ENCODE data around the gene FRAS1.

FRAS1 gene

DNA sequence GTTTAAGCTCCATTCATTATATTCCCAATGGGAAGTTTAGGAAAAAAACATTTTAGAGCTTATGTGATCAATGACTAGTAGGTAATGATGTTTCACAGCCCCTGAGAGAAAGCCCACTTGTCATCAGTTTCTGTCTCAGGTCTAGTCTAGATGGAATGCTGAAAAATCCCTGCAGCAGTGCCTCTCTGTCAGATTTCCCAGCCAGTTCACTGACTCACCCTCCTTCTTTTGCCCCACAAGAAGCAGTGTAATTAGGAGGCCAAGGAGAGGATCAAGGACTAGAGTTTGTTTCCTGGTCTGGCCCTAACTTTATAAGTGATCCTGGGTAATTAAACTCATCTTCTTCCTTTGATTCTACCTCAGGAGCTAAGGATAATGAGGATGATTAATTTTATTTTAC, 375.8 kb downstream of the FRAS1 start:
- TF ChIP-seq POLR2A (IDR thresholded peaks at IDR 0.05; ENCODE audit: low read depth, low read length) (no peak), PAX5 (IDR thresholded peaks at IDR 0.05; ENCODE audit: insufficient read depth, low read length, severe bottlenecking) (no peak), POU2F2 (IDR thresholded peaks at IDR 0.05; ENCODE audit: low read depth, low read length) (no peak), POLR2AphosphoS5 (IDR thresholded peaks at IDR 0.05; ENCODE audit: low read depth, low read length) (no peak), TAF1 (IDR thresholded peaks at IDR 0.05; ENCODE audit: low read depth, low read length) (no peak), SPI1 (IDR thresholded peaks at IDR 0.05; ENCODE audit: low read depth, low read length) (no peak)
- FAIRE-seq (no peak), DNase-seq (ENCODE audit: insufficient read length, low spot score) (no peak)

DNA sequence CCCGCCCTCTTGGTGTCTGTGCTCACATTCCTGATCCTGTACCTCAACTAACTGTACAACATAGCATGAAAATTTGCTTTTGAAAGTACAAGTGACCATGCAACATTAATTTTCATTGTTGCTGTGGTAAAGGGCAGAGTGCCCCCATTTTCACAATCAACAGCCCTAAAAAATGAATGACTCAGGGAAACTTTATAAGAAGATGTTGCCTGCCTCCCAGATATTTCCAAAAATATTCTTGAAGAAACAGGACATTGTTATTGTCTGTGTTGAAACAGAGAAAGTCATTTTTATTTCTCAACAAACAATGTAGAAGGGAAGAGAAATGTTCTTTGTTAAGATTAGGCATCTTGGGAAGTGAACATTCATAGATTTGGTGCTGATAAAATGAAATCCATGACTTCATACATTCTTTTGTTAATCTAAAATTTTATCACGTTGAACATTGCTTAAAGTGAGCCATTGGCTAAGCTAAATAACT, 380.5 kb downstream of the FRAS1 start:
- TF ChIP-seq PAX5 (IDR thresholded peaks at IDR 0.05; ENCODE audit: insufficient read depth, low read length, severe bottlenecking): no peak
- TF ChIP-seq POLR2AphosphoS5 (IDR thresholded peaks at IDR 0.05; ENCODE audit: low read depth, low read length): no peak
- no peak for TF ChIP-seq SPI1 (IDR thresholded peaks at IDR 0.05; ENCODE audit: low read depth, low read length)
- no peak for TF ChIP-seq TAF1 (IDR thresholded peaks at IDR 0.05; ENCODE audit: low read depth, low read length)
- no peak for TF ChIP-seq POLR2A (IDR thresholded peaks at IDR 0.05; ENCODE audit: low read depth, low read length)
- no peak for TF ChIP-seq POU2F2 (IDR thresholded peaks at IDR 0.05; ENCODE audit: low read depth, low read length)
- DNase-seq (ENCODE audit: insufficient read length, low spot score) (no peak), FAIRE-seq (no peak)

DNA sequence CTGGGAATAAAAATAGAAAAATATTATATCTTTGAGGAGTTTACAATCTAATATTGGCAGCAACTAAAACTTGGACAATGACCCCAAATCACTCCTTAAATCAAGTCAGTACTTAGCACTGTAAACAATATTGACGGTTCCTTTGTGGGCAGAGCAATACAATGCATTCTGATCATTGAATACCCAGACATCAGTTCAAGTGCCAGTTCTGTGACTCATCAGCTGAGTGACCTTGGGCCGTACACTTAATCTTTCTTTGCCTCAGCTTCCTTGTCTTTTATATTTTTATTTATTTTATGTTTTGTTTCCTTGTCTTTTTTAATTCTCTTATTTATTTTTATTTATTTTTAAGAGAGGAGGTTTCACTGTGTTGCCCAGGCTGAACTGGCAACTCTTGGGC, 382.2 kb downstream of the FRAS1 start:
- DNase-seq (ENCODE audit: insufficient read length, low spot score): no peak
- FAIRE-seq: no peak
- TF ChIP-seq PAX5 (IDR thresholded peaks at IDR 0.05; ENCODE audit: insufficient read depth, low read length, severe bottlenecking): no peak
- no peak for TF ChIP-seq POLR2A (IDR thresholded peaks at IDR 0.05; ENCODE audit: low read depth, low read length)

DNA sequence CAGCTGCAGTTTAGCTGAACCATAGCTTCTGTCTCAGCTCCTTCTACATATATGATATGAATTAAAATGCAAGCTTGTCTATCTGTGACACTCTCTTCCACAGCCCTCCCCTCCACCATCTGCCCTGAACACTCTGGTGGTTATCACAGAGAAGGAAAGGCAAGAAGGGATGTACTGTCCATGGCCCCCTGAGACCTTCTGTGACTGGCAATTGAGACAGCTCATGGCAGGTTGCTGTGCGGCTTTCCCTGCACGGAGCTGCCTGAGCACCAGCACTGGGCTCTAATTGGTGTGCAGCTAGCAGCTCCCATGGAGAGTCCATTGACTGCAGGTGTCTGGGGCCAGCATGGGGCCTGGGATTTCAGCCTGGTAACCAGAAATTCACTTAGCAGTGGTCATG, 384.6 kb downstream of the FRAS1 start:
- no peak for TF ChIP-seq POLR2AphosphoS5 (IDR thresholded peaks at IDR 0.05; ENCODE audit: low read depth, low read length)
- no peak for TF ChIP-seq POU2F2 (IDR thresholded peaks at IDR 0.05; ENCODE audit: low read depth, low read length)
- TF ChIP-seq SPI1 (IDR thresholded peaks at IDR 0.05; ENCODE audit: low read depth, low read length): no peak
- no peak for TF ChIP-seq POLR2A (IDR thresholded peaks at IDR 0.05; ENCODE audit: low read depth, low read length)
- TF ChIP-seq PAX5 (IDR thresholded peaks at IDR 0.05; ENCODE audit: insufficient read depth, low read length, severe bottlenecking): no peak
- no peak for TF ChIP-seq TAF1 (IDR thresholded peaks at IDR 0.05; ENCODE audit: low read depth, low read length)
- FAIRE-seq (no peak), DNase-seq (ENCODE audit: insufficient read length, low spot score) (no peak)

DNA sequence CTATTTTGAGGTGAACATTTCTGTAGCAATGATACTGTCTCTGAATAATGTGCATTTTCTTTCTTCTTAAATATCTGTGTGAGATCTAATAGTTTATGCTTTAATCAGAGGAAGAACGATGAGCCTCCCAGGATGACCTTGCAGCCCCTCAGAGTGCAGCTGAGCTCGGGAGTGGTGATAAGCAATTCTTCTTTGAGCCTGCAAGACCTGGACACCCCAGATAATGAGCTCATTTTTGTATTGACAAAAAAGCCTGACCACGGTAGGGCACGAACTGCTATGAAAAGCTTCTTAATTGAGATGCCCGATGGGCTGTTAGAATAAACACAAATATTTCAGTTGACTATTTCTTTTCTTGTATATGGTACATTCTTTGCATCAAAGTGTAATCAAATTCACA, 389.5 kb downstream of the FRAS1 start:
- DNase-seq (ENCODE audit: insufficient read length, low spot score) (no peak), FAIRE-seq (no peak)
- TF ChIP-seq SPI1 (IDR thresholded peaks at IDR 0.05; ENCODE audit: low read depth, low read length) (no peak), POU2F2 (IDR thresholded peaks at IDR 0.05; ENCODE audit: low read depth, low read length) (no peak), PAX5 (IDR thresholded peaks at IDR 0.05; ENCODE audit: insufficient read depth, low read length, severe bottlenecking) (no peak), TAF1 (IDR thresholded peaks at IDR 0.05; ENCODE audit: low read depth, low read length) (no peak), POLR2AphosphoS5 (IDR thresholded peaks at IDR 0.05; ENCODE audit: low read depth, low read length) (no peak), POLR2A (IDR thresholded peaks at IDR 0.05; ENCODE audit: low read depth, low read length) (no peak)

DNA sequence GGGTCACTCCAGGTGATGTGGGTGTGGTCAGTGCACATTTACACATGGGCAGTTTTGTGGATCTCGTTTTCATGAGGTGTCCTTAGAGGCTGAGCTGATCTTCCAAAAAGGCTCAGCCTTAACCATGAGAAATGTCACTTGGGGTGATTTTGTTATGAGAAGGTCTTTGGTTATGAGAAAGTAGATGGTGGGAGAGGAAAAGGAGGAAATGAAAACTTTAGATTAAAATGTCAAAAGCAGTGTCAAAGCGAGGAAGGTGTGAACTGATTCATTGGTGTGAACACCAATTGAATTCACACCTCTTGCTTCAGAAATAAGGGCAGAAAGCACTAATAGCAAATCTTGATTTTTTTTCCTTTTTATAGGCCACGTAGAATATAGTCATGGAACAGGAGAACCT, 394.3 kb downstream of the FRAS1 start:
- FAIRE-seq (no peak), DNase-seq (ENCODE audit: insufficient read length, low spot score) (no peak)
- TF ChIP-seq SPI1 (IDR thresholded peaks at IDR 0.05; ENCODE audit: low read depth, low read length) (no peak), TAF1 (IDR thresholded peaks at IDR 0.05; ENCODE audit: low read depth, low read length) (no peak), PAX5 (IDR thresholded peaks at IDR 0.05; ENCODE audit: insufficient read depth, low read length, severe bottlenecking) (no peak), POLR2AphosphoS5 (IDR thresholded peaks at IDR 0.05; ENCODE audit: low read depth, low read length) (no peak), POLR2A (IDR thresholded peaks at IDR 0.05; ENCODE audit: low read depth, low read length) (no peak), POU2F2 (IDR thresholded peaks at IDR 0.05; ENCODE audit: low read depth, low read length) (no peak)

DNA sequence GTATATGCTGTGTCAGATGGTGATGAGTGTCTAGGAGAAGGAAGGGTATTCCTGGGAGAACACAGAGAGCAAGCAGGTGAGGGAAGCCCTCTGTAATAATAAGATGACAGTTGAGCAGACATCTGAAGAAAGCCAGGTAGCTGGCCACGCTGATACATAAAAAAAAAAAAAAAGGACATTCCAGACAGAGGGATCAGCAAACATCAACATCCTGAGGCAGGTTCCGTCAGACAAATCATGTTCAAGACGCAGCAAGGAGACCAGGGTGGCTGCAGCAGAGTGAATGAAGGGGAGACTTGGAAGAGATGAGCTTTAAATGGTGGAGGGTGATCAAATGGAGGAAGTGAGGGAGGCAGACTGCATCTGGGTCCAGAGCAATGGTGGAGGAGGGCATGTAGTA, 396.9 kb downstream of the FRAS1 start:
- FAIRE-seq (no peak), DNase-seq (ENCODE audit: insufficient read length, low spot score) (no peak)
- TF ChIP-seq PAX5 (IDR thresholded peaks at IDR 0.05; ENCODE audit: insufficient read depth, low read length, severe bottlenecking): no peak
- TF ChIP-seq POLR2A (IDR thresholded peaks at IDR 0.05; ENCODE audit: low read depth, low read length): no peak
- no peak for TF ChIP-seq POU2F2 (IDR thresholded peaks at IDR 0.05; ENCODE audit: low read depth, low read length)
- no peak for TF ChIP-seq TAF1 (IDR thresholded peaks at IDR 0.05; ENCODE audit: low read depth, low read length)
- no peak for TF ChIP-seq SPI1 (IDR thresholded peaks at IDR 0.05; ENCODE audit: low read depth, low read length)
- TF ChIP-seq POLR2AphosphoS5 (IDR thresholded peaks at IDR 0.05; ENCODE audit: low read depth, low read length): no peak

DNA sequence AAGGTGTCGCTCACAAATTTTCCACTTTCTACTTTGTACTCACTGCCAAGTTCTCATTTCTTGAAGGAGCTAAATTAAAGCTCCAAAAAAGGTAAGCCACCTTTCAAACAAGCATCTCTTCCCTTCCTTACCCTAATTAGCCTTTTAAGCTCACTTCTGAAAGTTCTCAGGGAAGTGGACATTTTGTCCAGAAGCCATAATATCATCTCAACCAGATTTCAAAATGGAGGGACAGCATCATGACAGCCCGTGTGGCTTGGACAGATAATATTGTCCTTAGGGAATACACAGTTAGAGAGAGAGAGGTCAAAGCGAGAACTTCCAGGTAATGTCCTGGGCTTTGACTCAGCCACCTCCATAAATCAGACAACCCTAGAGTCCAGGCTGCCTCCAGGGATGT, 400.6 kb downstream of the FRAS1 start:
- FAIRE-seq: no peak
- no peak for DNase-seq (ENCODE audit: insufficient read length, low spot score)
- TF ChIP-seq TAF1 (IDR thresholded peaks at IDR 0.05; ENCODE audit: low read depth, low read length) (no peak), PAX5 (IDR thresholded peaks at IDR 0.05; ENCODE audit: insufficient read depth, low read length, severe bottlenecking) (no peak), POLR2AphosphoS5 (IDR thresholded peaks at IDR 0.05; ENCODE audit: low read depth, low read length) (no peak), POU2F2 (IDR thresholded peaks at IDR 0.05; ENCODE audit: low read depth, low read length) (no peak), SPI1 (IDR thresholded peaks at IDR 0.05; ENCODE audit: low read depth, low read length) (no peak), POLR2A (IDR thresholded peaks at IDR 0.05; ENCODE audit: low read depth, low read length) (no peak)

DNA sequence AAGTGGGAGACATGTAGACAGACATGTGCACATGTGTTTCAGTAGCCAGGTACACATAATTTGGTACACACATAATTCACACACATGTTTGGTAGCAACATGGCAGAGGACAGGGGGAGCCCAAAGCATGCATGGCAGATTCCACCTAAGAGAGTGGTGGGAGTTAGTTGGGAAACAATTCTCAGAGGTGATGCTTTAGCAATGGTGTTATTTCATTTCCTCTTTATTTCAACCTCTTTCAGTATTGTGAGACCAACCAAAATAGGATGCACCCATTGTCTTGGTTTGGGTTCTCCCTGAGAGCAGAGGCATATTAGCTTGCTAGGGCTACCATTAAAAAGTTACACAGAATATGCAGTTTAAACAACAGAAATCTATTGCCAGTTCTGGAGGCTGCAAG, 402.2 kb downstream of the FRAS1 start:
- TF ChIP-seq POLR2AphosphoS5 (IDR thresholded peaks at IDR 0.05; ENCODE audit: low read depth, low read length) (no peak), SPI1 (IDR thresholded peaks at IDR 0.05; ENCODE audit: low read depth, low read length) (peak; percentile 48)
- FAIRE-seq: peak; percentile 26
- no peak for DNase-seq (ENCODE audit: insufficient read length, low spot score)

DNA sequence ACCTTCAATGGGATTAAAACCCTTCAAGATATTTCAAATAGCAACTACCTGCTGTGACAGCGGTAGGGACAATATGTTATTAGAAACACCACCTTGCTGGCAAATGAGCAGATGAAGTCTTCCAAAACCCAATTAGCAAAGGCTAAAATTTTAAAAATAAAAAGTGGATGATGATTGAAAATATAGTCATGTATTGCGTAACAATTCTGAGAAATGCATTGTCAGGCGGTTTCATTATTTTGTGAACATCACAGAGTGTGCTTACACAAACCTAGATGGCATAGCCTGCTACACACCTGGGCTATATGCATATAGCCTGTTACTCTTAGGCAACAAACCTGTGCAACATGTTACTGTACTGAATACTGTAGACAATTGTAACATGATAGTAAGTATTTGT, 403.2 kb downstream of the FRAS1 start:
- TF ChIP-seq TAF1 (IDR thresholded peaks at IDR 0.05; ENCODE audit: low read depth, low read length) (no peak), SPI1 (IDR thresholded peaks at IDR 0.05; ENCODE audit: low read depth, low read length) (no peak), POLR2AphosphoS5 (IDR thresholded peaks at IDR 0.05; ENCODE audit: low read depth, low read length) (no peak), POLR2A (IDR thresholded peaks at IDR 0.05; ENCODE audit: low read depth, low read length) (no peak), POU2F2 (IDR thresholded peaks at IDR 0.05; ENCODE audit: low read depth, low read length) (no peak), PAX5 (IDR thresholded peaks at IDR 0.05; ENCODE audit: insufficient read depth, low read length, severe bottlenecking) (no peak)
- DNase-seq (ENCODE audit: insufficient read length, low spot score): no peak
- no peak for FAIRE-seq

All from GM12891 (cell line).